Endothelial cell of umbilical vein (primary cell): ENCODE measurements around the gene HSF2. TPM values are rescaled to one million over a fixed set of nuclear protein-coding genes. Genes with fewer than 3 reads are reported as not detected.

Source experiments
- BruUV-seq: library from RNA; stranded (reverse); fragments of 400-500 nt; replicated peaks from 2 replicates; lab custom pipeline; 2021; lab: Mats Ljungman, UMichigan
- CTCF ChIA-PET: fragments of 300-600, 350-600 bp; sonication (Branson Sonifier 250); formaldehyde crosslinking; loops from one replicate; lab custom pipeline; 2021; ENCODE audit warnings: antibody characterized with exemption, inconsistent platforms; lab: Charles Lee
- POLR2A ChIA-PET: fragments of 300-600, 350-600 bp; sonication (Branson Sonifier 250); formaldehyde crosslinking; loops from one replicate; lab custom pipeline; 2021; ENCODE audit warnings: antibody characterized with exemption, inconsistent platforms; lab: Charles Lee
- DNase-seq: peaks from one replicate; pipeline ENCODE4 v3.0.0-alpha.2; 2011; ENCODE audit warnings: low read depth, low spot score
- FAIRE-seq: peaks from 2 replicates; lab custom pipeline; 2011; peaks lifted over from hg19 to GRCh38; lab: Jason Lieb, UNC
- H2AFZ ChIP-seq: 2 replicates; pipeline ENCODE4 v1.6.0; 2012; ENCODE audit warnings: low read depth, low read length, control low read depth, inconsistent platforms
- H3K27ac ChIP-seq: 2 replicates; pipeline ENCODE4 v1.5.1; 2011; ENCODE audit warnings: low read depth, mild to moderate bottlenecking, control low read depth, low read length, moderate library complexity; ENCODE audit not compliant: insufficient read depth
- H3K27me3 ChIP-seq, 2 experiments: 2 replicates each; pipeline versions ENCODE4 v1.6.0 to v1.6.1; 2011; ENCODE audit warnings: low read length in 2 of 2, mixed read lengths in 1 of 2; ENCODE audit not compliant: control insufficient read depth in 2 of 2, insufficient read depth in 2 of 2
- H3K36me3 ChIP-seq, 2 experiments: 2 replicates in 1 of 2; 3 replicates in 1 of 2; pipeline ENCODE4 v1.5.1; 2011; ENCODE audit warnings: low read length in 2 of 2, mild to moderate bottlenecking in 1 of 2, moderate library complexity in 1 of 2; ENCODE audit not compliant: control insufficient read depth in 2 of 2, insufficient read depth in 2 of 2; ENCODE audit errors: extremely low read depth in 1 of 2
- H3K4me1 ChIP-seq: 3 replicates; pipeline ENCODE4 v1.5.1; 2011; ENCODE audit warnings: mild to moderate bottlenecking, low read length; ENCODE audit not compliant: control insufficient read depth, insufficient read depth; ENCODE audit errors: extremely low read depth
- H3K4me2 ChIP-seq: 2 replicates; pipeline ENCODE4 v1.6.1; 2011; ENCODE audit warnings: low read length, control low read depth, mixed read lengths; ENCODE audit not compliant: insufficient read depth
- H3K4me3 ChIP-seq, 3 experiments: fragments of 200-600 bp in 1 of 3; sonication (generic), shearing (Covaris generic) in 1 of 3; replicated peaks in 1 of 3; 2 replicates each; pipeline ENCODE4 v1.5.1; 2011 to 2016; ENCODE audit warnings: control low read depth in 3 of 3, low read length in 3 of 3, mild to moderate bottlenecking in 2 of 3, inconsistent platforms in 1 of 3, low read depth in 1 of 3, moderate library complexity in 1 of 3; ENCODE audit not compliant: insufficient read depth in 1 of 3
- H3K79me2 ChIP-seq: 2 replicates; pipeline ENCODE4 v1.6.0; 2012; ENCODE audit warnings: low read length, inconsistent platforms; ENCODE audit not compliant: control insufficient read depth, insufficient read depth
- H3K9ac ChIP-seq: replicated peaks from 2 replicates; pipeline ENCODE3; 2011; ENCODE audit warnings: low read length, control low read depth; ENCODE audit not compliant: insufficient read depth; ENCODE audit errors: extremely low read depth
- H3K9me1 ChIP-seq: replicated peaks from 3 replicates; pipeline ENCODE4 v1.6.0; 2011; ENCODE audit warnings: mild to moderate bottlenecking, low read length; ENCODE audit not compliant: control insufficient read depth, insufficient read depth; ENCODE audit errors: extremely low read depth
- H3K9me3 ChIP-seq: replicated peaks from 2 replicates; pipeline ENCODE4 v1.5.1; 2012; ENCODE audit warnings: low read length, inconsistent platforms; ENCODE audit not compliant: control insufficient read depth, insufficient read depth
- H4K20me1 ChIP-seq: replicated peaks from 2 replicates; pipeline ENCODE3; 2011; ENCODE audit warnings: mild to moderate bottlenecking, low read length; ENCODE audit not compliant: control insufficient read depth, insufficient read depth; ENCODE audit errors: extremely low read depth
- EZH2 ChIP-seq: IDR thresholded peaks from 2 replicates; pipeline ENCODE4 v1.6.1; 2012; ENCODE audit warnings: borderline replicate concordance, low read depth, mild to moderate bottlenecking, moderate library complexity, low read length, inconsistent platforms; ENCODE audit not compliant: severe bottlenecking
- FOS ChIP-seq: IDR thresholded peaks from 2 replicates; pipeline ENCODE4 v1.6.1; 2011; ENCODE audit warnings: mild to moderate bottlenecking, low read length, moderate library complexity, borderline replicate concordance; ENCODE audit not compliant: insufficient read depth
- GATA2 ChIP-seq: IDR thresholded peaks from 2 replicates; pipeline ENCODE4 v1.7.0; 2011; ENCODE audit warnings: low read depth, mild to moderate bottlenecking, moderate library complexity, mixed read lengths, low read length; ENCODE audit not compliant: insufficient read length, insufficient read depth
- JUN ChIP-seq: IDR thresholded peaks from 2 replicates; pipeline ENCODE4 v1.6.1; 2011; ENCODE audit warnings: borderline replicate concordance, low read depth; ENCODE audit not compliant: insufficient read length, insufficient read depth
- MYC ChIP-seq: IDR thresholded peaks from one replicate; pipeline ENCODE4 v1.6.1; 2011; ENCODE audit warnings: mild to moderate bottlenecking, low read depth, low read length
- POLR2A ChIP-seq: IDR thresholded peaks from 2 replicates; pipeline ENCODE4 v1.6.1; 2012; ENCODE audit warnings: low read depth, mild to moderate bottlenecking, control low read depth, low read length
- POLR2AphosphoS5 ChIP-seq: IDR thresholded peaks from 2 replicates; pipeline ENCODE4 v1.6.1; 2012; ENCODE audit warnings: low read depth, mild to moderate bottlenecking, control low read depth, low read length, moderate library complexity; ENCODE audit not compliant: insufficient read depth
- dilution Hi-C: fragments of 300-500 bp; cut with MboI; formaldehyde crosslinking; loops from one replicate; pipeline ENCODE4 v1.15.0; 2019; ENCODE audit warnings: low sequenced_read_pairs; ENCODE audit not compliant: extremely low pct_ligation_motif_present
- intact Hi-C: fragments of 100-400 bp; cut with micrococcal nuclease; formaldehyde crosslinking; loops from one replicate; pipeline ENCODE4 v1.10.0; 2022
- polyA plus RNA-seq, 4 experiments: library from polyadenylated mRNA; depleted of rRNA in 3 of 4; stranded (reverse) in 3 of 4; unstranded in 1 of 4; fragments of >200 nt; gene quantifications; 2 replicates each; pipeline versions ENCODE4 v1.2.1 to v1.2.3, GENCODE V29; 2011 to 2012; ENCODE audit warnings: missing spikeins in 1 of 4
- total RNA-seq: library from RNA; stranded (reverse); gene quantifications from 2 replicates; pipeline ENCODE4 v1.2.3, GENCODE V29; 2021
- TF ChIP-seq, protein P1 (sequence below): IDR thresholded peaks from 2 replicates; pipeline ENCODE4 v1.6.1; 2011; ENCODE audit not compliant: insufficient read depth, insufficient read length
- TF ChIP-seq, protein P2 (sequence below), 2 donors: IDR thresholded peaks; 1 replicate in 1 of 2; 2 replicates in 1 of 2; pipeline ENCODE4 v1.5.1; 2011; ENCODE audit warnings: low read length in 2 of 2, mild to moderate bottlenecking in 2 of 2, moderate library complexity in 2 of 2, control low read depth in 1 of 2, inconsistent platforms in 1 of 2, low read depth in 1 of 2; ENCODE audit not compliant: insufficient read depth in 1 of 2; ENCODE audit errors: extremely low read depth in 1 of 2

The HSF2 gene
- total and polyA plus RNA-seq, 2 donors (not counting 3 experiments of a cell fraction or from before 2014, with no cell fraction given) = 8.0 to 13.3 TPM

DNA sequence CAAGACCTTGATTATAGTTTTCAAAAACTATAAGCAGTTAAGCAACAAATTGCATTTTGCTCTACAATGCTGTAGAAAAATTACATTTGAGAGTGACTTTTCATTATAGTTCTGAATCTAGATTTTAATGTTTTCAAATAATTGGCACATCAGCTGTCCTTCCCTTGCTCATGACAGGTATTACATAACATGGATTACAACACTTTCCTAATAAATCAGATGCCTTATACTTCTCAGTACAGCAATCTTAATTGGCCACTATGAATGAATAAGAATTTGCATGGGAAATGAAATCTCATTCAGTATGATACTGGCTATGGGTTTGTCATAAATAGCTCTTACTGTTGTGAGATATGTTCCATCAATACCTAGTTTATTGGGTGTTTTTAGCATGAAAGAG lies 29.9 kb downstream of the HSF2 start:
- dilution Hi-C loops (no loop called here), intact Hi-C loops (no loop called here)
- H3K4me1 ChIP-seq = no peaks in the 10 kb centered on the region
- H3K27me3 ChIP-seq = no peaks in the 10 kb centered on the region
- no peak for DNase-seq
- POLR2A ChIA-PET = no interaction called here
- no peak overlapping the region for H3K4me3 ChIP-seq
- H3K9ac ChIP-seq = no peak overlapping the region
- no peaks in the 10 kb centered on the region for H3K79me2 ChIP-seq
- CTCF ChIA-PET = no interaction called here
- BruUV-seq = no TSS peak
- H2AFZ ChIP-seq = no peak overlapping the region
- no peak overlapping the region for H3K27ac ChIP-seq
- no peaks in the 10 kb centered on the region for H4K20me1 ChIP-seq
- H3K9me3 ChIP-seq = no peaks in the 10 kb centered on the region
- H3K36me3 ChIP-seq = peaks cover under 1 to 2% of the 10 kb centered on the region in 2 experiments
- H3K9me1 ChIP-seq = no peaks in the 10 kb centered on the region
- no peak for TF ChIP-seq JUN
- TF ChIP-seq POLR2A = no peak
- H3K4me2 ChIP-seq = no peak overlapping the region
- no peak for FAIRE-seq

DNA sequence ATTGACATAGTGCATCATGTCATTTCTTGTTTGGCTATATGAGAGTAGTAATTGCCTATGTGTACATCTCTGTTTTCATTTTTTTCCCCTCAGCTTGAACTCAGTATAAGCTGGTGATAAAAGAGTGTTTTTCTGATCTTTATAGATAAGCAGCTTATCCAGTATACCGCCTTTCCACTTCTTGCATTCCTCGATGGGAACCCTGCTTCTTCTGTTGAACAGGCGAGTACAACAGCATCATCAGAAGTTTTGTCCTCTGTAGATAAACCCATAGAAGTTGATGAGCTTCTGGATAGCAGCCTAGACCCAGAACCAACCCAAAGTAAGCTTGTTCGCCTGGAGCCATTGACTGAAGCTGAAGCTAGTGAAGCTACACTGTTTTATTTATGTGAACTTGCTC lies 32.3 kb downstream of the HSF2 start:
- ChIA-PET POLR2A (no interaction called here), CTCF (interaction anchor here (1.1 to 1.5 kb wide), 4 partner anchors 12 to 98 kb away, joined by 3 to 4 read pairs (median 4); no protein-coding TSS in a partner anchor)
- FAIRE-seq = no peak
- intact Hi-C loops (no loop called here), dilution Hi-C loops (no loop called here)
- H3K9me3 ChIP-seq = no peaks in the 10 kb centered on the region
- H3K36me3 ChIP-seq = peaks cover 3 to 4% of the 10 kb centered on the region in 2 experiments
- TF ChIP-seq MYC (no peak), EZH2 (no peak), JUN (no peak), FOS (no peak), POLR2A (no peak), GATA2 (no peak), POLR2AphosphoS5 (no peak)
- TF ChIP-seq, protein P1, sequence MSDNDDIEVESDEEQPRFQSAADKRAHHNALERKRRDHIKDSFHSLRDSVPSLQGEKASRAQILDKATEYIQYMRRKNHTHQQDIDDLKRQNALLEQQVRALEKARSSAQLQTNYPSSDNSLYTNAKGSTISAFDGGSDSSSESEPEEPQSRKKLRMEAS = no peak
- TF ChIP-seq, protein P2, sequence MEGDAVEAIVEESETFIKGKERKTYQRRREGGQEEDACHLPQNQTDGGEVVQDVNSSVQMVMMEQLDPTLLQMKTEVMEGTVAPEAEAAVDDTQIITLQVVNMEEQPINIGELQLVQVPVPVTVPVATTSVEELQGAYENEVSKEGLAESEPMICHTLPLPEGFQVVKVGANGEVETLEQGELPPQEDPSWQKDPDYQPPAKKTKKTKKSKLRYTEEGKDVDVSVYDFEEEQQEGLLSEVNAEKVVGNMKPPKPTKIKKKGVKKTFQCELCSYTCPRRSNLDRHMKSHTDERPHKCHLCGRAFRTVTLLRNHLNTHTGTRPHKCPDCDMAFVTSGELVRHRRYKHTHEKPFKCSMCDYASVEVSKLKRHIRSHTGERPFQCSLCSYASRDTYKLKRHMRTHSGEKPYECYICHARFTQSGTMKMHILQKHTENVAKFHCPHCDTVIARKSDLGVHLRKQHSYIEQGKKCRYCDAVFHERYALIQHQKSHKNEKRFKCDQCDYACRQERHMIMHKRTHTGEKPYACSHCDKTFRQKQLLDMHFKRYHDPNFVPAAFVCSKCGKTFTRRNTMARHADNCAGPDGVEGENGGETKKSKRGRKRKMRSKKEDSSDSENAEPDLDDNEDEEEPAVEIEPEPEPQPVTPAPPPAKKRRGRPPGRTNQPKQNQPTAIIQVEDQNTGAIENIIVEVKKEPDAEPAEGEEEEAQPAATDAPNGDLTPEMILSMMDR (IDR thresholded peaks at IDR 0.05; ENCODE audit: extremely low read depth in 1 of 2, insufficient read depth in 1 of 2, low read depth in 1 of 2, low read length in 2 of 2) = no peak
- DNase-seq = no peak
- H4K20me1 ChIP-seq = no peaks in the 10 kb centered on the region
- no peaks in the 10 kb centered on the region for H3K79me2 ChIP-seq
- H3K27me3 ChIP-seq = no peaks in the 10 kb centered on the region
- H3K27ac ChIP-seq = no peak overlapping the region
- no peaks in the 10 kb centered on the region for H3K4me1 ChIP-seq
- H3K4me3 ChIP-seq = no peak overlapping the region
- H3K9ac ChIP-seq = no peak overlapping the region
- no peaks in the 10 kb centered on the region for H3K9me1 ChIP-seq
- BruUV-seq = no TSS peak
- no peak overlapping the region for H3K4me2 ChIP-seq
- H2AFZ ChIP-seq = no peak overlapping the region
